Measurements from ENCODE around the gene MYH13. TPM values are rescaled to one million over a fixed set of nuclear protein-coding genes. Genes with fewer than 3 reads are reported as not detected.

MYH13 gene
- total RNA-seq, 4 donors from 2014 or later: not detected

GRCh38 chr17:10280068-10280467, 92.7 kb downstream of the MYH13 start:
- H3K9me3 ChIP-seq: no peaks in the 10 kb centered on the region
- no peak overlapping the region for H3K27ac ChIP-seq
- no peak overlapping the region for H3K4me3 ChIP-seq
- no peaks in the 10 kb centered on the region for H3K4me1 ChIP-seq
- H3K36me3 ChIP-seq: no peaks in the 10 kb centered on the region
- no peak for TF ChIP-seq EP300 (IDR thresholded peaks at IDR 0.05)
- no peak for TF ChIP-seq POLR2A (IDR thresholded peaks at IDR 0.05)
- TF ChIP-seq, protein P1, sequence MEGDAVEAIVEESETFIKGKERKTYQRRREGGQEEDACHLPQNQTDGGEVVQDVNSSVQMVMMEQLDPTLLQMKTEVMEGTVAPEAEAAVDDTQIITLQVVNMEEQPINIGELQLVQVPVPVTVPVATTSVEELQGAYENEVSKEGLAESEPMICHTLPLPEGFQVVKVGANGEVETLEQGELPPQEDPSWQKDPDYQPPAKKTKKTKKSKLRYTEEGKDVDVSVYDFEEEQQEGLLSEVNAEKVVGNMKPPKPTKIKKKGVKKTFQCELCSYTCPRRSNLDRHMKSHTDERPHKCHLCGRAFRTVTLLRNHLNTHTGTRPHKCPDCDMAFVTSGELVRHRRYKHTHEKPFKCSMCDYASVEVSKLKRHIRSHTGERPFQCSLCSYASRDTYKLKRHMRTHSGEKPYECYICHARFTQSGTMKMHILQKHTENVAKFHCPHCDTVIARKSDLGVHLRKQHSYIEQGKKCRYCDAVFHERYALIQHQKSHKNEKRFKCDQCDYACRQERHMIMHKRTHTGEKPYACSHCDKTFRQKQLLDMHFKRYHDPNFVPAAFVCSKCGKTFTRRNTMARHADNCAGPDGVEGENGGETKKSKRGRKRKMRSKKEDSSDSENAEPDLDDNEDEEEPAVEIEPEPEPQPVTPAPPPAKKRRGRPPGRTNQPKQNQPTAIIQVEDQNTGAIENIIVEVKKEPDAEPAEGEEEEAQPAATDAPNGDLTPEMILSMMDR (IDR thresholded peaks at IDR 0.05): no peak
- TF ChIP-seq POLR2AphosphoS5 (IDR thresholded peaks at IDR 0.05): no peak
- DNase-seq (ENCODE audit: low spot score in 2 of 2): no peak
- 85% methylated on average over 1 of the region's 1 CpG for WGBS
- H3K27me3 ChIP-seq: peaks cover 4% of the 10 kb centered on the region

DNA sequence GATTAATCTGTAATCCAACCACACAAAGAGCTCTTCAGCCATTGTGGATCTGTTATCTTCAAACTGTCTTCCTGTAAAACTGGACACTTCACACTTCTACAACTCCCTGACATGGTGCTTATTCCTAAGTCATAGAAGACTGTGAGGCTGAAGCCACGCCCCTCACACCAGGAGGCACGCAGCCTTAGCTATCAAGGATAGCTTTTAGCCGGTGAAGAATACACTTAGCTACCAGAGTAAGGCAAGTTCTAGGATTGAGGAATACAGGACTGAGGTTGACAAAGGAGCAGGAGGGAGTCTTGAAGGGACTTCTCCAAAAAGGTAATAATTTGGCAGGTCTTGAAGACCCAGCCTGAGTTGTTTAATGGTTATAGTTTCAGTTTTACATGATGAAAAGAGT, 94.6 kb downstream of the MYH13 start:
- no peaks in the 10 kb centered on the region for H3K4me1 ChIP-seq
- no peak overlapping the region for H3K27ac ChIP-seq
- no peaks in the 10 kb centered on the region for H3K36me3 ChIP-seq
- H3K27me3 ChIP-seq: peaks cover 6% of the 10 kb centered on the region
- no peaks in the 10 kb centered on the region for H3K9me3 ChIP-seq
- TF ChIP-seq, protein P1 (IDR thresholded peaks at IDR 0.05): no peak
- TF ChIP-seq POLR2A (IDR thresholded peaks at IDR 0.05) (no peak), POLR2AphosphoS5 (IDR thresholded peaks at IDR 0.05) (no peak), EP300 (IDR thresholded peaks at IDR 0.05) (no peak)
- WGBS: 23% methylated on average over 3 of the region's 3 CpGs
- DNase-seq (ENCODE audit: low spot score in 2 of 2): no peak
- no peak overlapping the region for H3K4me3 ChIP-seq

DNA sequence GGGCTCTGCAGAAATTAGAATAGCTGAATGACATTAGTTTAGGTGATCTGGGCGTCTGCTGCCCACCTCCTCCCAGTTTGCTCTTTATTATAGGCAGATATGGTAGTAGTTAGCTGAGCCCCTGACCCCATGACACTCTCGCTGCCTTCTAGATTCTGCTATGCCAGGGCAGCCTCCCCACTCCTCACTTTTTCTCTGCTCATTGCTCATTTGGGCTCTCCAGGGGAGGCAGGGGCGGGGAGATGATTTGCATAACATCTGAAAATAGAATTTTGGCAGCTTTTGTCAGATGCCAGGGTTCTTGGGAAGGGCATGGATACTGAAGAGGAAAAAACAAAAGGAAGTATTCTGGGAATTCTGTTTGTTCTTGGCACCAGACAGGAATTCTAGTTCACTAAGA, 96.4 kb downstream of the MYH13 start:
- H3K27me3 ChIP-seq: peaks cover 6% of the 10 kb centered on the region
- no peak overlapping the region for H3K4me3 ChIP-seq
- TF ChIP-seq EP300 (IDR thresholded peaks at IDR 0.05) (no peak), POLR2AphosphoS5 (IDR thresholded peaks at IDR 0.05) (no peak), POLR2A (IDR thresholded peaks at IDR 0.05) (no peak)
- TF ChIP-seq, protein P1 (IDR thresholded peaks at IDR 0.05): no peak
- no peaks in the 10 kb centered on the region for H3K36me3 ChIP-seq
- H3K9me3 ChIP-seq: no peaks in the 10 kb centered on the region
- no peaks in the 10 kb centered on the region for H3K4me1 ChIP-seq
- no peak overlapping the region for H3K27ac ChIP-seq
- DNase-seq (ENCODE audit: low spot score in 2 of 2): no peak
- WGBS: 43% methylated on average over 3 of the region's 3 CpGs

DNA sequence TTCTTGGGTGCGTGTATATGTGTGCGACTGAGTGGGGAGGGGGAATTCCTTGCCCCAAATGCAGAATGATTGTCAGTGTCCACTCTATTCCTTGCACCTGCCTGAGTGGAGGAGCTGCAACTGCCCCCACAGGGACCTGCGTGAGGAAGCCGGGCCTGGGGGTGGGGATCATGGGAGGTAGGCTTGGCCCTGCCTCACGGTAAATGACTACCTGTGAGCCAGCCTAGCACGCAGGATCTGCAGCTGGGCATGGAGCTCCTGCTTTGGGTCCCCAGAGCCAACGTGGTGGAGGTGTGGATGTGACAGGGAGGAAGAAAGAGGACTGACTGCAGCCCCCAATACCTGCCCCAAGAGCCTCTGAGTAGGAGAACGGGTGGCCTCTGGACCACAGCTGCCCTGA, 97.4 kb downstream of the MYH13 start:
- Histone ChIP-seq H3K4me1 (no peaks in the 10 kb centered on the region), H3K9me3 (no peaks in the 10 kb centered on the region), H3K36me3 (no peaks in the 10 kb centered on the region), H3K27me3 (peaks cover 6% of the 10 kb centered on the region), H3K27ac (no peak overlapping the region), H3K4me3 (no peak overlapping the region)
- WGBS: 76% methylated on average over 8 of the region's 8 CpGs
- TF ChIP-seq, protein P1 (IDR thresholded peaks at IDR 0.05): no peak
- TF ChIP-seq POLR2A (IDR thresholded peaks at IDR 0.05) (no peak), POLR2AphosphoS5 (IDR thresholded peaks at IDR 0.05) (no peak)
- no peak for DNase-seq (ENCODE audit: low spot score in 2 of 2)

- no peak for TF ChIP-seq EP300 (IDR thresholded peaks at IDR 0.05)
- TF ChIP-seq, protein P1 (IDR thresholded peaks at IDR 0.05): no peak
- no peak for TF ChIP-seq POLR2AphosphoS5 (IDR thresholded peaks at IDR 0.05)
- no peak for TF ChIP-seq POLR2A (IDR thresholded peaks at IDR 0.05)
- H3K27ac ChIP-seq: peak overlapping the region; percentile 41
- no peak for DNase-seq (ENCODE audit: low spot score in 2 of 2)
- no peak overlapping the region for H3K4me3 ChIP-seq
- no peaks in the 10 kb centered on the region for H3K9me3 ChIP-seq
- peaks cover 2% of the 10 kb centered on the region for H3K27me3 ChIP-seq
- WGBS: 58% methylated on average over 3 of the region's 3 CpGs
- no peaks in the 10 kb centered on the region for H3K4me1 ChIP-seq
- H3K36me3 ChIP-seq: no peaks in the 10 kb centered on the region
These were observed 101.7 kb downstream of the MYH13 start for GRCh38 chr17:10271106-10271562.

All from suprapubic skin (tissue), 4 donors.